Stimulated activated CD8-positive, alpha-beta memory T cell treated with anti-CD3 and anti-CD28 coated beads, Interleukin-2, amount 100 ng/mL, for 1 hour (primary cell): ENCODE data around the gene CNPY1.
"Not testable (repeated sequence)": the region's sequence is repeated elsewhere in the genome, so short reads cannot be mapped to it uniquely, and the experiment has no call there.

Experiments
- DNase-seq, 2 donors: peaks; one replicate each; pipeline ENCODE4 v3.0.0-alpha.2; 2020; ENCODE audit warnings: low read depth in 2 of 2

The CNPY1 gene

DNA sequence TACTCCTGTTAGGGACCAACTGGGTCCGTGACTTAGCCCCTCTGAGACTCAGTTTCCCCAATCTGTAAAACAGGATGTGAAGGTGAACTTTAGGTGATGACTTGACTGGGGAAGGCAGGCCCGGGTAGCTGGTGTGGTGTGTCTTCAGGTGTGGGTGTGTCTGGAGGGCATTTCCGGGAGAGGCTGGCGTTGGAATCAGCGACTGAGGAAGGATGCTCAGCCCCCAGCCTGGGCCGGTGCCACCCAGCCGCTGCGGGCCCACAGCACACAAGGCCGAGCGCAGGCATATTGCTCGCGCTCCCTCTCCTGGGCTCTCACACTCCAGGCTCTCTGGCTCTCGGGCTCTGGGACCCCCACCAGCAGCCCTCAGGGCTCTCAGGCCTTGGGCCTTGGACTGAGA is 31.7 kb upstream of the CNPY1 start:
- DNase-seq, result no peak

DNA sequence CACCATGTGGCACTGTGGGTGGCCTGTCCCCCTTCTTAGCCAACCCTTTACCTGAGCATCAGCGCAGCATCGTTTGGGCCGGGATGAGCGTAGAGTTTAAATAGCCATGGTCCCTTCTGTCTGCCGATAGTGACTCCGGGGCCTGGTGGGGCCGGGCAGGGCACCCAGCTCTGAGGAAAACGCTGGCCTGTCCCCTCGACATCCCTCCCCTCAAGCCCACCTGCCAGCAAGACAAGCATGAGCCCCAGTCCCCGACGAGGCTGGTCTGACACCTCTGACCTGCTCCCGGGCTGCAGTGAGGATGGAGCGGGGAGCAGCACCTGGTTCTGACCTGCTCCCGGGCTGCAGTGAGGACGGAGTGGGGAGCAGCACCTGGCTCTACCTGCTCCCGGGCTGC is 31.1 kb upstream of the CNPY1 start:
- DNase-seq, result no peak

DNA sequence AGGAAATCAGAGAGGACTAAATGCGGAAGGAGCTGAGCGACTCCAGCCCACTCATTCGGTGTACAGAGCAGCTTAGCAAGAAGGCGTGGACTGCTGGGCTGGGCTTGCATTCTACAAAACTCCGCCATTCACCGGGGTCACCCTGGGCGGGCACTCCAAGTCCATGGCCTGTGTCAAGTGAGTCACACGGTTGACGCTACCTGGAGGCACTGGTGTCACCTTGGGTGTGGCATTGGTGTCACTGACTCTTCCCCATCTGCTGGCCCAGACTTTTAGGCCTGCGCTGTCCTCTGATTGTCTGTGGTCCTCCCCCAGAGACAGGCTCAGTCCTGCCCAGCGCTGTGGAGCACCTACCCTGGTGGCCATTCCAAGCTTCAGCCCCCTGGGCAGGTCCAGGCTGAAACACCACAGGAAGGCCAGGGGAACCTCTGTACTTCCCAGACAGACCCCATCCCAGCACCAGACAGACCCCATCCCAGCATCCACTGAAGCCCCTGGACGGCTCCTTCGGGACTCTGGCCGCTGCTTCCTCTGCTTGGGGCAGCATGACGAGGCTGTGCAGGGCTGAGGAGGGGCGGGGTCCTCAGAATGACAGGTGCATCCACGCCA is 30.6 kb upstream of the CNPY1 start:
- no peak for DNase-seq

DNA sequence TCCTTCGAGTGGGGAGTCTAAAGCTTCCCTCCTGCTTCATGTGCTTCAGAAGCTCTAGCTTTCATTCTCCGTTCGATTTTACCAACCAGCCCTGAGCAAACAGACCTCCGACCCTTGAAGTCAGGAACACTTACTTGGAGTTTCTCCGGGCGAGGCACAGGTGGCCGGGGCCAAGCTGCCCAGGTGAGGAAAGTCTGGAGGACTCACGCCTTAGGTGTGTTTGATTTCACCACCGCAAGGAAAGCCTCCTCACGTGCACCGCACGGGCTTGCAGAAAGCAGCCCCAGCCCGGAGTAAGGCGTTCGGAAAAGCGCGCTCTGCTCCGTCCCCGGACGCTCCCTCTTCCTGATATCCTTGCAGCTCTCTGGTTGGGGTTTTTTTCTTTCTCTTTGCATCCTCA is 30.1 kb upstream of the CNPY1 start:
- no peak for DNase-seq

GRCh38 chr7:155574556-155575290 is 28.4 kb upstream of the CNPY1 start:
- DNase-seq, result no peak

DNA sequence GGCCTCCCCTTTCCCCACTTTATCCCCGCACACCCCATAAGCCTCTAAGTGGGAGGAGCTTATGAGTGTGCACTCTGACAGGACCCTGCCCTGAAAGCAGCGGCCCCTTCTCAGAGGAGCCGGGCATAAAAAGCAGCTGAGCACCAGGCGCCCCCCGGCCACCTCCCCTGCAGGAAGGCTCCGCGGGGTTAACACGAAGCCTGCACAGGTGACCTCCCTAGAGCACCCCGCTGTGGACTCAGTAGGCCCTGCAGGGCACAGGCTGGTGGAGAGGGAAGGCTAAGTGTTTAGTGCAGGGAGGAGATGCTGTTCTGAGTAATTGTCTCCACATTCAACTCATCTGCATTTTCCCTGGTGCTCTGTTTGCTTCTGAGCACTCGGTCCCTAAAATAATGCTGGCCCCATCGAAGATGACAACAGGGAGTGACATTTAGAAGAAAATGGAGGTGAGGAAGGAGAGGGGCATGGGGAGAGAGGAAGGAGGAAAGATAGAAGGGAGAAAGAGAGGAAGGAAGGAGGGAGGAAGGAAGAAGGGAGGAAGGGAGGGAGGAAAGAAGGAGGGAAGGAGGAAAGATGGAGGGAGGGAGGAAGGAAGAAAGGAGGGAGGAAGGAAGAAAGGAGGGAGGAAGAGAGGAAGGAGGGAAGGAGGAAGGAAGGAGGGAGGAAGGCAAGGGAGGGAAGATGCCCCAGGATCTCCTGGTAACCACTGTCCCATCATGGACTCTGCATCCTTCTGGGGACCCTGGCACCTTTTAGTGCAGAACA is 25.4 kb upstream of the CNPY1 start:
- no peak for DNase-seq

GRCh38 chr7:155570991-155571390 is 24.6 kb upstream of the CNPY1 start:
- DNase-seq, result no peak

GRCh38 chr7:155570171-155570958 is 24.0 kb upstream of the CNPY1 start:
- DNase-seq, result no peak

DNA sequence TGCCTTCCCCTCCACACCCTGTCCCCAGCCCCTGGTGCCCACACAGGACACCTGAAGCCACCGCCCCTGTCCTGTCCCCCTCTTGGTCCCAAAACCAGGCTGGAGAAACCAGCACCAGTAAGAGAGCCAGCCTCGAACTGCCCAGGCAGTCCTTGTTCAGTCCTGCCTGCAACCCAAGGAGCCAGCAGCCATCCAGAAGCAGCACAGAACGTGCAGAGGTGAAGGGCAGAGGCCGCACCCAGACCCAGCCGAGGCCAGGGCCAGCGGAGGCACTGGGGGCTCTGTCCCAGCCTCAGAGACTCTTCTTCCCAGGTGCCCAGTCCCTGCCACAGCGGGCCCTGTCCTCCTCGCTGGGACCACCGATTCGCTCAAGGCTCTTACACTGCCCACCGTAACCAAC is 23.3 kb upstream of the CNPY1 start:
- no peak for DNase-seq

- no peak for DNase-seq
Observed at GRCh38 chr7:155568842-155569494, 22.6 kb upstream of the CNPY1 start.

DNA sequence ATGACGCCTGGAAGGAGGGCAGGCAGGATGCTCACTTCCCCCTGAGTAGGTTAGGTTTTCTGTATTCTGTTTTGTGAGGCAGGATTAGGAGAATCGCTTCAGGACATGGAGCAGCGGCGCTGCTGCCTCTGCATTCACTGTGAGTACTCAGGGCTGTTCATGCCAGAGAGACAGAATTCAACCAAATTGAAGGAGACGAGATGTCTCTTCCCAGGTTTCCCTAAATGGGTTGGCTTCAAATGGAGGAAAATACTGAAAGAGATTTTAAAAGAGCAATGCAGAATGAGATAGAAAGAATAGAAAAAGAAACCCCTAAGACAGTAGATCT is 21.9 kb upstream of the CNPY1 start:
- DNase-seq, result no peak

GRCh38 chr7:155567646-155568332 is 21.4 kb upstream of the CNPY1 start:
- DNase-seq, result no peak

- no peak for DNase-seq
Observed at GRCh38 chr7:155566011-155566836, 19.9 kb upstream of the CNPY1 start.

DNA sequence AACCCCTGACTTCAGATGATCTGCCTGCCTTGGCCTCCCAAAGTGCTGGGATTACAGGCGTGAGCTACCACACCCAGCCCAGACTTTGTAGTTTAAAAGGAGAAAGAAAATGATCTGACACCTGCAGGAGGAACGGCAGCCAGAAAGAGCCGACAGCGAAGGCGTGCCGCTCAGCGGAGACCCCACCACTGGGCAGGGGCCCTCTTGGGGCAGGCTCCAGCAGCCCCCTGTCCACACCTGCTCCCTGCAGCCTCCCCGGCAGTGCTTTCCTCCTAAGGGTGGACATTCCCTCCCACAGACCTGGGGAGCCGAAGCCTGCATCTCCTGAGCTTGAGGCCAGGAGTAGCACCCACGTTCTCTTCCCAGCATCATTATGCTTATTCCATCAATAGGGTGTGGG is 19.2 kb upstream of the CNPY1 start:
- no peak for DNase-seq

- DNase-seq, result not testable (repeated sequence)
Observed at GRCh38 chr7:155562976-155563375, 16.6 kb upstream of the CNPY1 start.

DNA sequence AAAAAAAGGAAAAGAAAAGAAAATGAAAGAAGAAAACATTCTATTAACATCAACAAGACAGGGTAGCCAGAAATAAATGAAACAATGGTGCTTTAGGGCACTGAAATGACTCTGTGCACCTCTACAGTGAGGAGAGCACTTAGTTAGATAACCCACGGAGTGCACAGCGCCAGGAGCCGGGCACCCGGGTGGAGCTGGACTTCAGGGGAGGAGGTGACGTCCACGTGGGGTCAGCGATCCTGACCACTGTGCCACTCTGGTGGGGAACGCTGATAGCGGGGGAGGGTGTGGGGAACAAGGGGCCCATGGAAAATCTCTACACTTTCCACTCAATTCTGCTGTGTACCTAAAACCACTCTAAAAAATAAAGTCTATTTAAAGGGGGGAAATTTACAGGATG is 15.7 kb upstream of the CNPY1 start:
- no peak for DNase-seq

GRCh38 chr7:155560982-155561686 is 14.8 kb upstream of the CNPY1 start:
- DNase-seq, result no peak

GRCh38 chr7:155560196-155560885 is 14.0 kb upstream of the CNPY1 start:
- DNase-seq, result no peak

DNA sequence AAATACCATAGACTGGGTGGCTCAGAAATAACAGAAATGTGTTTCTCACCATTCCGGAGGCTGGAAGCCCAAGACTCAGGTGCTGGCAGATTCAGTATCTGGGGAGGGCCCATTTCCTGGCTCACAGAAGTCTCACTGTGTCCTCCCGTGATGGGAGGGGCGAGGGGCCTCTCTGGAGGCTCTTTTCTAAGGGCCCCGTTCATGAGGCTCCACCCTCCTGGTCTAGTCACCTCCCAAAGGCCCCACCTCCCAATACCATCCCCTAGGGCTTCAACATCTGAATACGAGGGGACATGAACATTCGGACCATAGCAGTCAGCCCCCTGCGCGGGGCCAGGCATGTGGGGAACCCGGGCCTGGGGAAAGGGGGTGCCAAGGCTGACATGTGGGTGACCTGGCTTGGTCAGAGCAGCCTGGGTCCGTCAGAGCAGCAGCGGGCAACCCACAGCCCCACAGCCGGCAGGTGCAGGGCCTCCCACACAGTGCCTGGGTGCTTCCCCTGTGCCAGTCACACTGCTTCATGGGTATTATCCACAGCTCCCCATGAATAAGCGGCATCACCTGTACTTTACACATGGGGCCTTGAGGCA is 13.3 kb upstream of the CNPY1 start:
- DNase-seq, result no peak
